Activated CD4-positive, CD25-positive, alpha-beta regulatory T cell treated with anti-CD3 and anti-CD28 coated beads, Interleukin-2, amount 50 U/mL, for 16 hours (primary cell): Measurements from ENCODE around the gene CFAP45.

Experiments used
- DNase-seq: peaks from one replicate; pipeline ENCODE4 v3.0.0-alpha.2; 2020; ENCODE audit warnings: low read depth, low spot score

The CFAP45 gene, protein sequence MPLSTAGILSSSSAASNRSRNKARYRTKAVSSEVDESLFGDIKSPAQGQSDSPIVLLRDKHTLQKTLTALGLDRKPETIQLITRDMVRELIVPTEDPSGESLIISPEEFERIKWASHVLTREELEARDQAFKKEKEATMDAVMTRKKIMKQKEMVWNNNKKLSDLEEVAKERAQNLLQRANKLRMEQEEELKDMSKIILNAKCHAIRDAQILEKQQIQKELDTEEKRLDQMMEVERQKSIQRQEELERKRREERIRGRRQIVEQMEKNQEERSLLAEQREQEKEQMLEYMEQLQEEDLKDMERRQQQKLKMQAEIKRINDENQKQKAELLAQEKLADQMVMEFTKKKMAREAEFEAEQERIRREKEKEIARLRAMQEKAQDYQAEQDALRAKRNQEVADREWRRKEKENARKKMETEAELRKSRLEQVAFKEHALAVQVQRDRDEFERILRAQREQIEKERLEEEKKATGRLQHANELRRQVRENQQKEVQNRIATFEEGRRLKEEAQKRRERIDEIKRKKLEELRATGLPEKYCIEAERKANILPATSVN

DNA sequence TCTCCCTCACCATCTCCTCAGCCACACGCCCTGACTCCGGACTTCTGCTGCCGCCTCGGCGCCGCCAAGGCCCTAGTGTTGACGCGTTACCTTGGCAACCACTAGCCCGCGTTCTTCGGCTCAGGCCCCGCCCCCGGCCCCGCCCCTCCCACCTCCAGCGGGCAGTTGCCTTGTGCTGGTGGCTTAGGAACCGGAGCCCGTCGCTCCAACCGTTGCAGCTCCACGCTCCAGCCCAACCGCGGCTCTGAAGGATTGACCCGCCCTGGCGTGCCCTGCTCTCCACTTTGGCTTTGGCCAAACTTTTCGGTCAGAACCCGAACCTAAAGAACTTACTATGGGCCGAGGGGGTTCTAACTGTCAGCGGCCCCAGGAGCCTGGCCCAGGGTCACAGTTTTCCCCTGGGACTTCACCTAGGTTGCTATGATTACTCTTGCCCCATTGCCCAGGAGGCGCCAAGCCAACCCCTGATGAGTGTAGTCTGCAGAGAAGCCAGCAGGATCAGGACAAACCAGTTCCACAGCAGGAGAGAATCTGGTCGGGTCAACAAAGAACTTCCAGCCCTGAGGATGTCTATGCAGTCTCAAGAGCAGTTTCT is at the start of gene CFAP45:
Gene CFAP45, minus strand, starts transcription at position 80 of the 595 bp plus-strand sequence. Its CDS starts 67 bp downstream, at position 13.
- DNase-seq = no peak

DNA sequence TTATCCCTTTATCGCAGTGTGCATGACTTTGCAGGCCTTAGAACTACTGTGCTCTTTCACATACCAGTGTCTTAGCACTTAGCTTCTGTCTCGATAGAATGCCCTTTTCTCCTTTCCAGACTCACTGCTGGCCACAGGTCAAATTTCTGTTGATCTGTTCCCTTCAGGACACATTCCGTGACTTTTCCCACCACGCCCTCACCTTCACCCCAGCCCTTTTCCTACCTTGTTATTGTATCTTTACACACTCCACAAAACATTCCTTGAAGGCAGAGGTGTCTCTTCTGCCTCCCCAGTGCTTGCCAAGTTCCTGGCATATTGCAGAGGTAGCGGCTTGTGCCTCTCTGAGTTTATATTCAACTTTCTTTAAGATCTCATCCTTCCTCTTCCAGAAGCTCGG is 49.2 kb upstream of the CFAP45 start:
- no peak for DNase-seq

DNA sequence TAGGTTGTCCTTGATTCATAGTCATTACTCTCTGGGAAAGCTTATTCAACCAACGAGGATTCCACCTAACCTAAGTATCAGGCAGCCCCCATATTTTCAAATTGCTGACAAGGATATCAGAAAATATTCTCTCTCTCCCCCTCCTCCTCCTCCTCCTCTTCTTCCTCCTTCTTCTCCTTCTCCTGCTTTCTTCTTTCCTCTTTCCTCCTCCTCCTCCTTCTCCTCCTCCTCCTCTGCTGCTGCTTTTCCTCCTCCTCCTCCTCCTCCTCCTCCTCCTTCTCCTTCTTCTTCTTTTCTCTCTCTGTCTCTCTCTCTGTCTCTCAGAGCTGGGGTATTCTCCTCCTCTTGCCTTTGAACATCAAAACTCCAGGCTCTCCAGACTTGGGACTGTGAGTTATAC is 48.0 kb upstream of the CFAP45 start:
- no peak for DNase-seq

DNA sequence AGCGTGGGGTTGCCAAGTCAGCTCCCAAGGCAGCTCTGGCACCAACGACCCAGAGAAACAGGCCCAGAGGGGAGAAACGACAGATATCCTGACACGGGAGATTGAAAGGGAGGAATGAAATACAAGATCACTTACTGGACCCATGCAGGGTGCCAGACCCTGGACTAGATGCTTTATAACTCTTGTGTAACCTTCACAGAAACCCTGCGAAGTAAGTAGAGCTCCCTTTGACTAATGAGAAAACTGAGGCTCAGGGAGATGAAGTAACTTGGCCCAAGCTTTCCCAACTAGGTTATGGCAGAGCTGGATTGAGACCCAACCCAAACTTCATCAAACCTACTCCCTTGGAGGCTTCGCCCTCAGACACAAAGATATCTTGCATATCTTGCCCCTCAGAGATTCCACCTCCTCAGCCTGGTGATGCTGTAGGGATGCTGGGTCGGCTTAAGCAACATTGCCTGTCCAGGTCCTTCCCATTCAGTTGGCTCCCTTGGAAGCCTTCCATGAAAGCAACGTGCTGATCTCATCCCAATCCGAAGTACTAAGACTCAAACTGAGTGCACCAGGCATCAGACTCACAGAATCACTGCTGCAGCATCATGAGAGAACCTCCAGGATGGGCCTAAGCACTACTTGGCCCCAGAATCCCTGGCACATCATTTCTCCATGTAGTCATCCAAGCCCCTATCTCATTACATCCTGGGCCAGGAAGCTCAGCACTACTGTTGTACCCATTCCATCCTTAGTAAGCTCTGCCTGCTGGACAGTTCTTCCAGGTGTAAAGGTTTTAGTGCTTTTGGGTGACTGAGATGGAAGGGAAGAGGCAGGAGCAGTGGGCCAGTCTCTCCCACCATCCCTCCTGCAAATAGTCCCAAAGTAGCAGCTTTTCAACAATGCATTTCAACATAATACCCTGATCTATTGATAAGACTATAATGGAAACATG is 46.5 kb upstream of the CFAP45 start:
- no peak for DNase-seq

DNA sequence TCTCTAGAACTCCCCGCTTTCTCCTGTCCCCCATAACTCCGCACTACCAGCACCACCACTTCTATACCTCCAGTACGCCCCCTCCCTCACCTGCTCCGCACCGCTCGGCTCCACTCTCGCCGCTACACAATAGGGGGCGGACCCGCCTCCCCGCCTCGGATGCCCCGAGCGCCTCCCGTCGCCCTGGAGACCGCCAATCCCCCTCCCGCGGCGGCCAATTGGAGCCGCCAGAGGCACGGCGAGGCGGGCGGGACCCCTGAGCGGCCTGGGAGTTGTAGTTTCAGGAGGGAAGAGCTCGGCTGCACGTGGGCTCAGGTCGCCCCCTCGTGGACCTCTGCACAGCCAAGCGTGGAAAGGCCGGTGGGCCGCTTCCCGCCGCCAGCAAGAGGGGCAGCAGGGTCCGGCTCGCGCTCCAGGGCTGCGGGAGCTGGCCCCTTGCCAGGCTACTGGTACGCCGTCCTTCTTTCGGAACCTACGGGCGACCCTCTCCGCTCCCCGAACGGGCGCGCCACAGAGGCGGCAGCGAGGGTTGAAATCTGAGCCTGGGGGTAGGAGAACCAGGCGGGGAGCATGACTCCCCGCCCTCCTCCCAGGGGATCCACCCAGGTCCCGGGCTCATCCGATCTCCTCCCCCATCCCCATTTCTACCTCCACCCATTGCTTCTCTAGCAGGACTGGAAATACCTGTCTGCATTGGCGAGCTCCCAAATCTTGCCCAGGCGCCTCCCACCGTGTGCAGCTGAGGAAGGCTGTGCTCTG is 45.7 kb upstream of the CFAP45 start, which contains the start of gene IGSF9:
Gene IGSF9, minus strand, starts transcription at position 131 of the 759 bp plus-strand sequence. CDS start 2,159 bp downstream, outside the sequence.
- peak; percentile 24 for DNase-seq

DNA sequence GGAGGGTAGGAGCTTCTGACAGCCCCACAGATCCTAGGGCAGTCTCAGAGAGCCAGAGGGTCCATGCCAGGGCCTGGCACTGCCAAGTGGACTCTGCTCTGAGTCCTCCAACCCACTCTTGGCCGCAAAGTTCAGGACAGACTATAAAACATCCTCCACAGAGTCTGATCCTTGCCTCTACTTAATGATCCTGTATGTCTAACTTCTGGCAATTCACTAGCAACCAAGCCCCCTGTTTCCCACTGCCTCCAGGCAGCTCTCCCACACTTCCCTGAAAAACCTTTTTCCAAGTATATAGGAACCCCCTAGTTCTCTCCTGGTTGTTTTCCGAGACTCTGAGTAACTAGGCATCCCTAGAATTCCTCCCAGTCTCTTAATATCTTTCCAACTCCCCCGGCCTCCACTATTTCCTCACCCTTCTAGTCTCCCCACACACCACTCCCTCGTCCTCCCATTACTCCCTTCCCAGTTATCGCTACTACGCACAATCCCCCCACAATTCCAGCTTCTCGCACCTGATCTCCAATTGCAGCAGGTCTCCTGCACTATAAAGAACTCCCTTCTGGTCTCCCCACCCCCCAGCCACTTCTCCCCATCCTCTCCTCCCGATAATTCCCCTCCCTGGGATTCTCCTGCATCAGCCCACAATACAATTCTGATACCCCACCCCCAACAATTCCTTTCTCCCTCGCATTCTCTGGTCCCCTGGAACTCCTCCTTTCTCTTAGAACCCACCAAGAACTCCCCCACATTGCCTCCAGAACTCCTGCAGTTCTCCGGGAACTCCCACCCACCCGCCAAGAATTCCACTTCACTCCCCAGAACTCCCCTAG is 44.9 kb upstream of the CFAP45 start:
- no peak for DNase-seq

DNA sequence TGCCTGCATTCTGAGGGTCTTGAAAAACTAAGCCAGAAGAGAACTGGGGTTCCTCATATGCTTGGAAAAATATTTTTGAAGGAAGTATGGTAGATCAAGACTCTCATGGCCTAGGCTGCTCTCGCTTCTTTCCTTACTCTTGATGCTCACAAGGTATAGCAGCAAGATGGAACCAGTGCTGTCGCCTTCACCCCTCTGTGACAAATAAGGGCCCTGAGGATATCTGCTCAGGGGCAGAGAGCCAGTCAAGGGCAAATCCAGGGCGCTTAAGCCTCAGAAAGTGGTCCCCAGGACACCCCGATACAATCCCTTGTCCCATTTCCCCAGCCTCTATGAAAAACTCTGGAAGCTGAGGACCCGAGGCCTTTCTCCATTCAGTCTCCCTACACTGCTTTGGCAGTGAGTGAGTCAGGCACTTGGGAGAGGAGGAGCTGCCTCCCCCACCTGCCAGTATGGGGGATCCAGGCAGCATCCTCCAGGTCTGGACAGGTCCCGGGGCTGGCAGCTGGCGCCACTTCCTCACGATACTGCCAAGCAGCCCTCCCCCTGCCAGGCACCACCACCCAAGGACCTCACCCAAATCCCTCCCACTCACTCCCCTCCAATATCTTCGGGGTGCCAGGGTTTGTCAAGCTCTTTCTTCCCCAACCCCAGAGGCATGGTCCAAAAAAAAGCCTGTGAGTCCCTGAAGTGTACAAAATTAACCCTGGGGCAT is 44.1 kb upstream of the CFAP45 start:
- no peak for DNase-seq

DNA sequence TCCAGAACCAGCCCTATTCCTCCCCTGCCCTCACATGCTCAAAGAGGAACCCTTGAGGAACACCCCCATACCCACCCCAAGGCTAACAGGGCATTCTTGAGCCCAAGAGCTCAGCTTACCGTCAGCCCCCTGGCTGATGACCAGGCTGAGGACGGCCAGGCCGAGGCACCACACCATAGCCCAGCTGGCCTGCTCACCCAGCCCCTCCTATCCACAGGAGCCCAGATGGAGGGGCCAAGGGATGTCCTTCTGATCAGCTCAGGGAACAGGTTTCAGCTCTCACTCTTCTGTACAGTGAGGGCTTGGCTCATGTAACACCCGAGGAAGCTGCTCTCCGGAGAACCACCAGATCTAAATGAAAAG is 43.3 kb upstream of the CFAP45 start:
- no peak for DNase-seq

DNA sequence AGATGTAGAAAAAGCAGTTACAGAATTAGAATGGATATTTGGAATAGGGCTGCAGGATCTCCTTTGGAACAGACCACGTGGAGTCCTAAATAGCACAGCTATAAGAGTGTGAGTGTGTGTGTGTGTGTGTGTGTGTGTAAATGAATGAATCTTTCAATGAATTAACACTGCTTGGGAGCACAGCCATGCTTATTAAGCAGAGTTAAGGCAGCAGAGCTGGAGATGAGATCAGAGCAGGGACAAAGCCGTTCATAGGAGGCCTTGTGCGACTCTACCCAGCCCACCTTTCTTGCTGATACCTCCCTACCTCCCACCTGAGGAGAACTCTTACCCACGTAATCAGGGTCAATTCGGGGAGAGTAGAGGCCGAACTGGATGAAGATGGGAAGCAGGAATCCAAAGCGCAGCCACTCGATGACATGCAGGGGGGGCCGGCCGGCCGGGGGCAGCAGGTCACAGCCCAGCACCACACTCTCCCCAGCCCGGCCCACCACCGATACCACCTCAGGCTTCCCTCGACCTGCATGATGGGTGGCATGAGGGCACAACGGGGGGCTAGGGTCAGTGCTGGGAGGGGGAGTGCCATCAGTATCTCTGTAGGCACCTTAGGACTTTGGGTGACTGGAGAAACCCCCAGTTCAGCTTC is 42.8 kb upstream of the CFAP45 start:
- DNase-seq = no peak

DNA sequence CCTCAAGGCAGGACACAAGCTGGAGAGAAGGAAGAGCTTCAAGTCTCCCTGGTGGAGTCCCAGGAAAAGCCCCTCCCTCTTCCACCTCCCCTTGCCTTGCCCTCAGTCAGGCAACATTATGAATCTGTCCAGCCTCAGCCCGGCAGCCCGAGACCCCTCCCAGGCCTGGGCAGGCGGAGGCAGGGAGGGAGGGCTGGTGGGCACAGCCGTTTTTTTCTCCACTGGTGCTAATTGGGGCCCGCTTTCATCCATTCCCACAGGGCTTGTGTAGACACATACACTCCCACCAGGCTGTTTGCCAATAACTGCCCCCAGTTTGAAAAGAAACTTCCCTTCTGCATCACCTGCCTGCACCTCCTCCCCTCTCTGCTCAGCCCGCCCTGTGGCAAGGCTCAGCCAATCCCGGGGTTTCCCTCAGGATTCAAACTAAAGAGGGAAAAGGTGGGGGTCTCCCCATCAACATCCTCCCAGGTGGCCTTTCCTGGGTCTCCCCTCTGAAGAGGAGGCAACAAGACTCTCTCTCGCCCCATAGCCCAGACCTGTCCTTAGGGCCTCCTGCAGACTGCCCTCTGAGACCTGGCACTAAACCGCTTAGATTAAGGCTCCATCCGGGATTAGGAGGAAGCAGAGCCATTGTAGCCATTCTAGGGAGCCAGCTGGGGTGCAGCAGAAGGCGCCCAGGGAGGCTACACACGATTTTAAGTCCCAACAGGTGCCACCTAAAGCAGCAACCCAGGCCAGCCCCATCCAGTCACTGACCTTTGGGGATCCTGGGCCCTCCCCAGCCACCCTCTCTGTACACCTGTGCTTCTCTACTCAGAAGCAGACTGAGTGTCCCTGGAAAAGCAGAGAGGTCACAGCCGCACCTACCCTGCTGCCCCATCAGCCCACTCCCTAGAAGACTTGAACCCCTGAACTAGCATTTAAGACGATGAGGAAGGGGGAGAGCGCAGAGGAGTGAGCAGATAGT is 41.9 kb upstream of the CFAP45 start:
- no peak for DNase-seq

DNA sequence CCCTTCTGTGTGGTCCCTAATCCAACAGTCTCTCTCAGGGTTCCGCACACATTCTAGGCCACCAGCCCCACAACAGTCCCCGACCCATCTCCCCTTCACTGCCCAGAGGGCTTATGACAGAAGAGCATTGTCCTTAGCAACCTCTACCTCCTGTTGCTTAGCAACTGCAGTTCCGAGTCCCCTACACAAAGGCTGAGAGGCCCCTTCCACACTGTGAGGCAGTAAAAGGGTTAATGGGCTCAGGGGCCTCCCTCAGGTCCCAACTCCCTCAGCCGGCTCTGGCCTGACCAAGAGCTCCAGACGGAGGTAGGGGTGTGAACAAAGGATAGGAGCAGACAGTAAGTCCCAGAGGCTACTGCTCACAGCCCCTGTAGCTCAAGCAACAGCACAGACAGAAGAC is 41.2 kb upstream of the CFAP45 start:
- DNase-seq = no peak

DNA sequence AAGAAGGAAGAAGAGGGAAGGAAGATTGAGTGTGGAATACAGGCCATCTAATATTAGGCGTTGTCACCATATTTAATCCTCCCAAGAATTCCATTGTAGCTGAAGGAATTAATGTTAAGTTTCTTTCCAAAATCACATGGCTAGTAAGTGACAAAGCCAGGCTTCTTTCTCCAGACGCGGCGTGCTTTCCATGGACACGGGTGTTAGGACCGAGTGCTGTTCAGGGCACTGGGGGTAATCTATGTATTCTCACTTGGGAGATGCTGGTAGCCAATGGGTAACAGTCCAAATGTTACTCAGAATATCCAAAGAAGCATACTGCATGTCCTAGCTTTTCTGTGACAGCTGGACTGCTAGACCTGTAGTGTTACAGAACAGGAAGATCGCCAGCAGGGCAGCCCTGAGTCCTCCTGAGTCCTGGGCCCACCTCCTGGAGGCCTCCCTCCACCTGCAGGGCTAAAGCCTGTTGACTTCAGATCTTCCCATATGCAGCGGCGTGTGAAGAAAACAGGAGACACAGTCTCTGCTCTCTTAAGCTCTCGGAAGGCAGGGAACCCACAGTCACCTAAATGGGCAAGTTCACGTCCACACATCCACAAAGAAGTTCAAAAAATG is 40.1 kb upstream of the CFAP45 start:
- no peak for DNase-seq

DNA sequence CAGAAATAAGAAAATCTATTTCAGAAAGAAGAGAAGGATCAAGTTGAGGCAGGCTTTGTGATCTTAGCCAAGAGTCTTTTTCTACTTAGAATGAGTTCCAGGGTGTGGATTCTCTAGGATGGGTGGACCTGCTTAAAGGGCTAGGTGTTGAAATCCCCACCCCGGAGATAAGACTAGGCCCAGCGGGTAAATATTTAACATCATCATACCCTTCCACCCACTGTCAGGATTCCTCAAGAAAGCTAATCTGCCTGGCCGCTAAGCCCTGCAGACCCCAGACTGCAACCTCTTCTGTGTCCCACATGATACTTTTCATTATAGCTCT is 39.7 kb upstream of the CFAP45 start:
- DNase-seq = no peak

DNA sequence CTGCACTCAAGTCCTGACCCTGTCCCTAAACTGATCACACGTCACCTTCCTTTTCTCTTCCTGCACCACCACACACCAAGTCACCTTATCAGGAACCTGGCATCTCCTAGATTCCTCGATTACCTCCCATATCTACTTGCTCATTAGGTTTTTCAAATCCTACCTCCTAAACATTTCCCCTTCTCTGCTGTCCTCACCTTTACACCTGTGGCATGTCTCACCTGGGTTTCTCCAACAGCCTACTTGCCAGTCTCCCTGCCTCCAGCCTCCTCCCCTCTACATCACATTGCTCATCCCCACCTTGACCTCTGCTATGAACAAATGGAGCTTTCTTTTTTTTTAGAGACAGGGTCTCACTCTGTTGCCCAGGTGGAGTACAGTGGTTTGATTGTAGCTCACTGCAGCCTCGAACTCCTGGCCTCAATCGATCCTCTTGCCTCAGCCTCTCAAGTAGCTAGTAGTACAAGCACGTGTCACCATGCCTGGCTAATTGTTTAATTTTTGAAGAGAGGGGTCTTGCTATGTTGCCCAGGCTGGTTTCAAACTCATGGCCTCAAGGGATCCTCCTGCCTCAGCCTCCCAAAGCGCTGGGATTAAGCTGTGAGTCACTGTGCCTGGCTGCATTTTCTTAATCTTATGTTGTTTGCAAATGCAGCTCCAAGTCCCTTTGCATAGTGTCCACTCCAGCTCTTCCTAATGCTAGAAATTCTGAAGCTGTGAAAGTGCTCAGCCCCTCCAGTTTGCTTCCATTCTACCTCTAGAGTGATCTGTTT is 39.1 kb upstream of the CFAP45 start:
- DNase-seq = no peak

DNA sequence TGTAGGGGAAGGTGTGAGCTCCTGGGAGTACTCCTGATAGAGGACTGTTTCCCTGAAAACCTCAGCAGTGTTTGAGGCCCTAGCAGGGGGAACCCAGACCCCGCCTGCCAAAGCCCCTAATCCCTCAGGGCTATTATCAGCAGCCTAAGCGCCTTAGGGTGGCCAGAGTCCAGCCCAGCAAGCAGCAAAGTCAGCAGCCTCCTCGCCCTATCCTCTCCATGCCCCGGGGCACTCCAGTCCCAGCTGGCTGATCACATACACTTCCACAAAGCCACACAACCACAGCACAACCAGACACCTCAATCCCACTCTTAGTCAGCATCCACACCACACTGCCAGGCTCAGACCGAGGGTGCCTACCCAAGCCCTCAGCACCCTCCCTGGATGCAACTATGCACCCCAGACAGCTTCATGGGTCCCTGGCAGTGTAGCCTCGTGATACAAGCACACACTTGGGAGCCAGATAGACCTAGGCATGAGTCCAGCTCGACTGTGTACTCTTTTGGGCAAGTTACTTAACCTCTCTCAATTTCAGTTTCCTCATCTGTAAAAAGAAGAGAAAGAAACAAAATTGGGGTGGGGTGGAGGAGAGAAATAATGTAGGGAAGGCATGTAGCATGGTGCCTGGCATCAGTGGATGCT is 38.4 kb upstream of the CFAP45 start:
- no peak for DNase-seq

DNA sequence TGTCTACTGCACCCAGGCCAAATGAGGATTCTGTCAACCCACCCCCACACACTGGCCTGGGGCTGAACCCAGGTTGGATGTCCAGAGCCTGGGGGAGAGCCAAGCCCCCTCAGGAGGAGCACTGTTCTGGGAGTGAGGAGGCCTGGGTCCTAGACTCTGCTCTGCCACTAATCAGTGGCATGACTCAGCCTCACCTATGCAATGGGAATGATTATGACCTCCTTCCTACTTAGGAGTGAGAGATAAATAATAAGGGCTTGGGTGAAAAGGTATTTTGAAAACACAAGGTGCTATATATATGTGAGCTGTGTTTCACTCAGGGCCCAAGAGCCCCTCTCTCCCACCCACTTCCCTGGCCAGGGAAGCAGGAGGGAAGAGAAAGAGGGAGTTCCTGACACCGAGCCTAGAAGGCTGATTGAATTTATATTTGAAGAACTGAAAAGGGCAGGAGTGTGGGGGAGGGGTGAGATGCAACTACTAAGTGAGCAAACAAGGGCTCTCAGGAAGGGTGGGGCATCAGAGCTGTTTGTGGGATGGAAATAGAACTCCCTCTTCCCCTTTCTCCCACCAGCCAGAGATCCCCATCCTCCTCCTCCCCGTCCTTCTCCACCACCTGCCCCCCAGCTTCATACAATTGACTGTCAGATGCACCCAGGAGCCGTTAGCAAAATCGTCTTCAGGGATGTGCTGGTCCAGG is 37.2 kb upstream of the CFAP45 start:
- DNase-seq = no peak
